Muscle of leg (tissue), 11 donors: ENCODE data around the gene ENTHD1. TPM values are rescaled to one million over a fixed set of nuclear protein-coding genes. Genes with fewer than 3 reads are reported as not detected.

Experiments
- DNase-seq: peaks from one replicate; pipeline ENCODE4 v3.0.0; 2013
- H3K27ac ChIP-seq: one replicate; pipeline ENCODE4 v1.5.1; 2013; ENCODE audit warnings: mild to moderate bottlenecking, low read length, control low read depth
- H3K27me3 ChIP-seq: one replicate; pipeline ENCODE4 v1.6.1; 2013; ENCODE audit warnings: low read length; ENCODE audit not compliant: control insufficient read depth, insufficient read depth
- H3K36me3 ChIP-seq: one replicate; pipeline ENCODE4 v1.6.1; 2013; ENCODE audit warnings: low read length; ENCODE audit not compliant: control insufficient read depth, insufficient read depth
- H3K4me1 ChIP-seq: one replicate; pipeline ENCODE4 v1.6.1; 2013; ENCODE audit warnings: low read length; ENCODE audit not compliant: control insufficient read depth, insufficient read depth
- H3K4me3 ChIP-seq: one replicate; pipeline ENCODE4 v1.5.1; 2013; ENCODE audit warnings: low read length, control low read depth
- H3K9me3 ChIP-seq: replicated peaks from 2 replicates; pipeline ENCODE4 v1.6.1; 2013; ENCODE audit warnings: low read depth, low read length; ENCODE audit not compliant: control insufficient read depth
- WGBS: methylation state at CpG from one replicate; pipeline ENCODE4 v1.1.5; 2013; ENCODE audit warnings: missing lambda C conversion rate; ENCODE audit not compliant: insufficient coverage; 5-methylcytosine and 5-hydroxymethylcytosine counted together
- polyA plus RNA-seq, 8 donors: library from polyadenylated mRNA; unstranded; fragments of 120-200 nt; gene quantifications; one replicate each; pipeline versions ENCODE4 v1.2.1 to v1.2.3, GENCODE V29; 2013; ENCODE audit warnings: inconsistent platforms in 1 of 8, low replicate concordance in 1 of 8; ENCODE audit not compliant: insufficient read length in 8 of 8, insufficient read depth in 1 of 8
- total RNA-seq: library from RNA; stranded (reverse); fragments of 120-200 nt; gene quantifications from one replicate; pipeline ENCODE4 v1.2.4, GENCODE V29; 2013

The ENTHD1 gene
- total and polyA plus RNA-seq, 9 donors, result not detected

DNA sequence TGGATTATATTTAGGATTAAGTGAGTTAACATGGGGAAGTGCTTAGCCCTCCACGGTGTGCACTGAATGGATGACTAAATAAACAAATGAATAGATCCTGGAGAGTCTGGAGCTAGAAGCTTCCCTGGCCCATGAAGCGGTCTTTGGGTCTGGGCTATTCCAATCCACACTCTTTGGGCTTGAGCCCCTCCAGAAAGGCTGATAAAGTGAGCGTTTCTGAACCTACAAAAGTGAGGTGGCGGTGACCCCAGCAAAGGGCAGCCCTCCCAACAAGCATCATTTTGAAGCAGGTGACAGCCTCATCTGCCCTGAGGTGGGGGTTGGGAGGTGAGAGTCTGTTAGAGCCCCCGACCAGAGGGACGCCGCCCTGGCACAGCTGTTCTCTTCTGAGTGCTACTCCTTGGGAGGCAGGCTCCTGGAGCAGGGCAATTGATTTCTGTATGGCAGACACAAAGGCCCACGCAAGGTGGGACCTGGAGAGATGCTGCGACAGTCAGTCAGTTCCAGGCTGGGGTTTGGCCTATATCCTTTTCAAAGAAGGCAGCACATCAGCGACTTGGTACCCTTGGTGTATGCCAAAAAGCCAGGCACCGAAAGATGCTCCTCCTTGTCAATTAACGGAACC is 165.2 kb downstream of the ENTHD1 start:
- peaks cover 4% of the 10 kb centered on the region for H3K4me1 ChIP-seq
- no peaks in the 10 kb centered on the region for H3K9me3 ChIP-seq
- H3K27ac ChIP-seq, result no peak overlapping the region
- H3K4me3 ChIP-seq, result no peak overlapping the region
- peaks cover 51% of the 10 kb centered on the region for H3K27me3 ChIP-seq
- H3K36me3 ChIP-seq, result no peaks in the 10 kb centered on the region
- DNase-seq, result no peak
- 87% methylated on average over 11 of the region's 12 CpGs for WGBS

DNA sequence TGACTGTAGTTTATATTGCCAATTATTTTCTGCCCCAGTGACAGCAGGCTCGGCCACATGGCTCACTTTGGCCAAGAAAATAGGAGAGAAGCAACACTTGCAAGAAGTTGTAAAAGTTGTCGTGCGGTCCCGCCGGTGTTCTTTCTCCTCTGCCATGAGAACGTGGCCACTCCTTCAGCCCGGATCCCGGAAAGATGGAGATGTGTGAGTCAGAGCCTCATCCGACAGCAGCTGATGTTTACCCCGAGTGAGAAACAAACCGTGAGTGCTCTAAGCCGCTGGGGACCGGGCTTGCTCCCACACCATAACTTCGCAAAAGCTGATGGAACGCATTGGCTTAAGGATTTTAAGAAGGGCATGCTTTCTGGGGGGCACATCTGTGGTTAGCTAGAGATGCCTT is 166.0 kb downstream of the ENTHD1 start:
- Histone ChIP-seq H3K9me3 (no peaks in the 10 kb centered on the region), H3K4me3 (no peak overlapping the region), H3K4me1 (peaks cover 4% of the 10 kb centered on the region), H3K27ac (no peak overlapping the region), H3K36me3 (no peaks in the 10 kb centered on the region), H3K27me3 (peaks cover 46% of the 10 kb centered on the region)
- no peak for DNase-seq
- 29% methylated on average over 9 of the region's 15 CpGs for WGBS

DNA sequence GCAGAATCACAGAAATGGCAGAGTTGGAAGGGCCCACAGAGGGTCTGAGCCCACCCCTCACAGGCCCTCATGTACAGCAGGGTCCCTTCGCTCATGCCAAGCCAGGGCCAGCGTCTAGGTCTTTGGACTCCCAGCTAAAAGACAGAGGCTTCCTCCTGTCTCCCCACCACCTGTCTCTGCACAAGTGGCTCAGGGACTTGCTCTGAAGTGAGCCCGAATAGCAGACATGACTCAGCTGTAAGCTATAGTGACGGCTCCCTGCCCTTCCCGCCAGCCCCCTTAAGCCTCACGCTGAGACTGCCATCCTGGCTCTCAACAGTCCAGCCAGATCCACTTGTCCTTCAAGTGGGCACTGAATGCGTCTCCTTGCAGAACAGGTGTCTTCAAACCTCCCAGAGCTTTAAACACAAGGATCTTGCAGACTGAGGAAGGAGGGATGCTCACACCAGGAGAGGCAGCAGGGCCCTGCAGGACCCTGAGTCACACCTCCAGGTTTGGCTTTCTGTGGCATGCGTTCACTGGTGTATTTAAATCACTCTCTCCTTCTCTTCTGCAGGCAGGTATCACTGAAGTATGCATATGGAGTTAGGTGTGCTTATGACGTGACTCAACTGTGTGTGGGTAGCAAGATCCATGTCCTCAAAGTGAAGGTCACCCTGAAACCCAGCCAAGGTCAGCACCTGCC is 168.1 kb downstream of the ENTHD1 start:
- 80% methylated on average over 7 of the region's 9 CpGs for WGBS
- no peaks in the 10 kb centered on the region for H3K36me3 ChIP-seq
- peaks cover 42% of the 10 kb centered on the region for H3K27me3 ChIP-seq
- peak; percentile 32 for DNase-seq
- H3K4me1 ChIP-seq, result peaks cover 7% of the 10 kb centered on the region
- no peaks in the 10 kb centered on the region for H3K9me3 ChIP-seq
- H3K4me3 ChIP-seq, result no peak overlapping the region
- no peak overlapping the region for H3K27ac ChIP-seq

DNA sequence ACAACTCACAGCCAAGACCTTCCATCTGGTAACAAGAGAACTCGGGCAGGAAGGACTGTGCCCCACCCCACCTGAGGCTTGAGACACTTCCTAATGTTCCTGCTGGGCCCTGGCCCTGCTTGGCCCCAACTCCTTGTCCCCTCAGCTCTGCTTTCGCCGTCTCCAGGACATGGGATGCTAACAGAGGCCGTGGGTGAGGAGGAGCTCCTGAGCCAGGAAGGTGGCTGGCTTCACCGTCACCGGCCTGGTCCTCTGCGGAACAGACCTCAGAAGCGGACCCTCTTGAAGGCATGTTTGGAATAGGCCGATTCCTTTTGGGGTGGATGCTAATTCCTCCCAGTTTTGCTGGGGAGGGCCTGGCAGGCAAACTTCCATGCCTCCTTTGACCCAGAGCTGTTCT is 168.7 kb downstream of the ENTHD1 start:
- no peak overlapping the region for H3K4me3 ChIP-seq
- peaks cover 46% of the 10 kb centered on the region for H3K27me3 ChIP-seq
- no peak overlapping the region for H3K27ac ChIP-seq
- WGBS, result 83% methylated on average over 6 of the region's 9 CpGs
- DNase-seq, result no peak
- H3K36me3 ChIP-seq, result no peaks in the 10 kb centered on the region
- H3K4me1 ChIP-seq, result peaks cover 7% of the 10 kb centered on the region
- no peaks in the 10 kb centered on the region for H3K9me3 ChIP-seq

DNA sequence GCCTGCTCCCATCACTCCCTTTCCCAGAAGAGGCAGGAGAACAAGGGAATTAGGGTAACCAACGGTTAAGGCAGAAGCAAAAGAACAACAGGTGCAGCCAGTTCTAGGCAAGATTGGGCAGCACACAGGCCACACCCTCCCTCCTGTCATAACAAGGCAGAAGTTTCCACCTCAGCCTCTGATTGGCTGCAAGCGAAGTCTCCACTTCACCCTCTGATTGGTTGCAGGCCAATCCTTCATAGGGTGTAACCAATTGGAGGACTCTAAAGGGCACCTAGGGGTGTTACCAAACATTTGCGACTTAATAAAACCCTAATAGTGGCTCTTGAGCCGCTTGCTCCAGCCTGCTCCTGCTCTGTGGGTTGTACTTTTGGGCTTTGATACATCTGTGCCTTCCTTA is 169.2 kb downstream of the ENTHD1 start:
- no peak overlapping the region for H3K4me3 ChIP-seq
- no peaks in the 10 kb centered on the region for H3K9me3 ChIP-seq
- peaks cover 7% of the 10 kb centered on the region for H3K4me1 ChIP-seq
- no peaks in the 10 kb centered on the region for H3K36me3 ChIP-seq
- DNase-seq, result no peak
- 90% methylated on average over 2 of the region's 4 CpGs for WGBS
- H3K27ac ChIP-seq, result no peak overlapping the region
- peaks cover 44% of the 10 kb centered on the region for H3K27me3 ChIP-seq

DNA sequence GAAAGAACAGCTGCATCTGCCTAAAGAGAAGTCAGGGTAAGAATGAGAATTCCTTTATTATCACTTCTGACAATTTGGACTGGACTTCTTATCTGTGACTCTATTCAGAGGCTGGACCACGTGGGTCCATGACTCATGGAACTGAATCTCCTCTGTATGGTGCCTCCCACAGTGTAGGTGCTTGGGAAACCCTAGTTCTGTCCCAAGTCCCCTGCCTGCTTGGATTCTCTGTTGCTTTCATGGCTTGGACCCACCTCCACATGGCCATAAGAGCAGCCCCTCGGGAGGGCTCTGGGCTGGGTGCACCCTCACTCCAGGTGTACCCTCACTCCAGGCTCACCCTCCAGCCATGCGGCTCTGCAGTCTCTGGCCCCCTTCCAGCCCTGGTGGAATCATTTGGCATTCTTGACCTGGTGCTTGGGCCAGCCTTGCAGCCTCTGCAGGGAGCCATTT is 169.6 kb downstream of the ENTHD1 start:
- 66% methylated on average over 3 of the region's 3 CpGs for WGBS
- H3K36me3 ChIP-seq, result no peaks in the 10 kb centered on the region
- H3K9me3 ChIP-seq, result no peaks in the 10 kb centered on the region
- H3K4me3 ChIP-seq, result no peak overlapping the region
- no peak for DNase-seq
- H3K27ac ChIP-seq, result no peak overlapping the region
- peaks cover 47% of the 10 kb centered on the region for H3K27me3 ChIP-seq
- peaks cover 7% of the 10 kb centered on the region for H3K4me1 ChIP-seq

DNA sequence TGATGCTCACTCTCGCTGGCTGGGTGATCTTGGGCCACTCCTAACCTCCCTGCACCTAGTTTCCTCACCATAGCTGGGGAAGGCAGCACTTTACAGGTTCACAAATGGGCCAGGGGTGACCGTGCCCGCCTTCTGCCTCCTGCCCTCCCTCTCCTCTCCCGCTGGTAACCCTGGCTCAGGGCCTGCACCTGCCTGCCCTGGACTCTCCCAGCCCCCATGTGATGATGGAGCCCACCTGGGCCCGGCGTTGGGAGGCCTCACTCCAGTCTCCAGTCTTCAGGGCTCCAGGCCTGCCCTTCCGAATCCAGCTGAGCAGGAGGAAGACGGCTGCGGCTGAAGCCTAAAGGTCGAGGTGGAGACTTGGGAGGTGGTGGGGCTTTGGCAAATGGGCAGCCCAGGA is 170.1 kb downstream of the ENTHD1 start:
- Histone ChIP-seq H3K27ac (no peak overlapping the region), H3K4me3 (no peak overlapping the region), H3K4me1 (peaks cover 7% of the 10 kb centered on the region), H3K9me3 (no peaks in the 10 kb centered on the region), H3K36me3 (no peaks in the 10 kb centered on the region), H3K27me3 (peaks cover 45% of the 10 kb centered on the region)
- DNase-seq, result no peak
- WGBS, result 85% methylated on average over 8 of the region's 10 CpGs

DNA sequence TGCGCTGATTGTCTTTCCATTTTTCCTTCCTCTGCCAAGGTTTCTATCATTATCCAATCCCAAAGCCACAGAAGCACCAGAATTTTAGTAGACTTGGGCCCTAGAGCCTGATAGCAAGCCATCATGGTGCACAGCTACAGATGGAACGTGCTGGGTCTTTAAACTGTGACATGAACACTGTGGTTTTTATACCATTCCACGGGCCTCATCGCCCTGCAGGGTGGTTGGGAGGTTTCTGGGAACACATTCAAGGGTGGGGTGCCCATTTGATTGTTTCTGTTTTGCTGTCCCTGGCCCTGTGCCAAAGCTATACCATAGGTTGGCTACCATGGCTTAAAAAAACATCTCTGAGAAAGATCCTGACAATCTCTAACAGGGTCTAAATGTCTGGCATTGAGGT is 171.1 kb downstream of the ENTHD1 start:
- Histone ChIP-seq H3K27ac (no peak overlapping the region), H3K4me3 (no peak overlapping the region), H3K9me3 (no peaks in the 10 kb centered on the region), H3K36me3 (no peaks in the 10 kb centered on the region), H3K4me1 (peaks cover 7% of the 10 kb centered on the region), H3K27me3 (peaks cover 39% of the 10 kb centered on the region)
- WGBS, result 87% methylated on average over 4 of the region's 4 CpGs
- DNase-seq, result no peak

DNA sequence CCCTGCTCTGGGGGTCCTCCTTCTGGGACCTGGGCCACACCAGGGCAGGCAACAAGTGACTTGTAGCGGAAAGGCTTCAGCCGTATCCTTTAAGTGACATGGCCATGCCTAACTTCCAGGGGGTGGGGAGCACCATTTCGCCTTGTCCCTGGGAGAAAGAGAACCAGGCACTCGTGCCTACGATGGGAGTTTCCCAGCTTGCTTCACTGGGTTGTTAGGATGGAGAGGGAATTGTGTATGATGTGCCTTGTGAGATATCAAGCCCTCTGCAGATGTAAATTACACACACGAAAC is 171.6 kb downstream of the ENTHD1 start:
- no peak for DNase-seq
- Histone ChIP-seq H3K36me3 (no peaks in the 10 kb centered on the region), H3K4me3 (no peak overlapping the region), H3K9me3 (no peaks in the 10 kb centered on the region), H3K4me1 (peaks cover 7% of the 10 kb centered on the region), H3K27ac (no peak overlapping the region), H3K27me3 (peaks cover 36% of the 10 kb centered on the region)
- 86% methylated on average over 2 of the region's 6 CpGs for WGBS

DNA sequence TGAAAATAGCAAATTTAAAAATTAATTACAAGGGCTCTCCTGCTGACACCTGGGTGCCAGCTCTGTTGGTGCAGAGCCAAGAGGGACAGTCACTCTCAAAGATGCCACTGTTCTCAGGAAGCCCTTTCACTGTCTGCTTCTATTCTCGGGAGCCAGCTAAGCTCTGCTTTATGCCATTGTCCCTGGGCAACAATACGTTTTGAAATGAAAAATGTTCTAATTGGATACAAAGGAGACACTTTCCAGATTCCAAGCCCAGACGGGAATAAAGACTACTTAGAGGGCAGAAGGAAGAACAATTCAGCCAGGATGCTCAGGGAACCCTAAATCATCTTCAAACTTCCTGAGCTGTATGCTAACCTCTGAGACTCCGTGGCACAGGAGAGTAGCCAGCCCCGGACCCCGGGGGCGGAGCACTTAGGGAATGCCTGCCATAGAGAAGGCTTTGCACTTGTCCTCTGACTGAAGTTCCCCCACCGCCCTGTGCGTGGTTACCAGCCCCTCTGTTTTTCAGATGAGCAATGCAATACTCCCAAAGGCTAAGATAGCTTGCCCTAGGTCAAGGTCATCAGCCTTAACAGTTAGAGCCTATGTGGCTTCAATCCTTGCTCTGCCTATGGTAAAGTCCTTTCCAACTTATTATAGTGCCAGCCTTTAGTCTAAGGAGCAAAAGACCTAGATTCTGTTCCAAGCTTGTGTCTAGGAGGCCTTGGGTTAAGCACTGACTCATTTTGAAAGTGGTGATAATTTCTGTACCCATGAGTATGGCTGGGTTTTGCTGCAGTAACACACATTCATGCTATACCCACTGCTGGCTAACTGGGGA is 172.1 kb downstream of the ENTHD1 start:
- no peaks in the 10 kb centered on the region for H3K36me3 ChIP-seq
- WGBS, result 52% methylated on average over 5 of the region's 9 CpGs
- peaks cover 31% of the 10 kb centered on the region for H3K27me3 ChIP-seq
- no peak overlapping the region for H3K27ac ChIP-seq
- DNase-seq, result no peak
- no peak overlapping the region for H3K4me3 ChIP-seq
- H3K9me3 ChIP-seq, result no peaks in the 10 kb centered on the region
- H3K4me1 ChIP-seq, result peaks cover 7% of the 10 kb centered on the region
